GM18909 (cell line): Measurements from ENCODE around the gene EYS.
"Not testable (repeated sequence)": the region's sequence is repeated elsewhere in the genome, so short reads cannot be mapped to it uniquely, and the experiment has no call there.

Source experiments
- ATAC-seq: cut with Tn5 transposase; IDR thresholded peaks from one replicate; pipeline ENCODE4 v1.9.1; 2021; ENCODE audit warnings: mild to moderate bottlenecking; ENCODE audit not compliant: unreplicated experiment, poor library complexity

Gene EYS

GRCh38 chr6:65483652-65484051, 223.4 kb downstream of the EYS start:
- not testable (repeated sequence) for ATAC-seq

DNA sequence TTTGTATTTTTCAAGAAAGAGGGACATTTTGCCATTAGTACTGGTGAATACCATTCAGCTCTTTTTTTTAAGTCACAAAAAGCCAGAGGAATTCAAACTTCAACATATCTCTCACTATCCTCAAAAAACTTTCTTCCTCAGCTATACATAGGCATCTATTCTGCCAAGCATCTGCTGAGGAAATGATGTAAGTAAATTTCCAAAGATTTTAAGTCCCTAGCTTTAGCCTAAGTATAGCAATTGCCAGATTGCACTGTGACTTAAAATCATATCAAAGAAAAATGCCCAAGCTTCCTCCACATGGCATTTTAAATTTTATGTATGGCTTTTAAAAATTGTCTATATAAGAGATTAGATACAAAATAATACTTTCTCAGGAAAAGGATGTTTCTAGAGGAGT, 237.4 kb downstream of the EYS start:
- no peak for ATAC-seq

- no peak for ATAC-seq
These were observed 238.7 kb downstream of the EYS start for GRCh38 chr6:65468307-65468706.

GRCh38 chr6:65461121-65461520, 245.9 kb downstream of the EYS start:
- ATAC-seq: no peak

DNA sequence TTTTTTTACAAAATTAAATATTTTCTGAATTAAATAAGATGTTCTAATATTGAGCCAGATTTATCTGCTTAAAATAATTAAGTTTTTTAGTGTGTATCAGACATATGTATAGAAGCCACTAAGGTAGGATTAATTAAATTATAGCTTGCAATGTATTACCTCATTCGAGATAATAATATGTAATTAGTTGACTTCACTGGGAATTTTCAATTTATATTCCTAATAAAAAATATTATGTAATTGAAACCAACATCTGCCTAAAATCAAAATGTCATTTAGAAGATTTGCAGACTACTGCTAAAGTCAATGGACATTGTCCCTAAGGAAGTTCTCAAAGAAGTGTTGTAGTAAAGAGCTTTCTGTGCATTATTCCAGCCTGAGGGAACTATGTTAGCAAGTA, 254.7 kb downstream of the EYS start:
- ATAC-seq: no peak

- ATAC-seq: no peak
These were observed 256.6 kb downstream of the EYS start for GRCh38 chr6:65450451-65450850.

- ATAC-seq: no peak
These were observed 257.1 kb downstream of the EYS start for GRCh38 chr6:65449926-65450325.

DNA sequence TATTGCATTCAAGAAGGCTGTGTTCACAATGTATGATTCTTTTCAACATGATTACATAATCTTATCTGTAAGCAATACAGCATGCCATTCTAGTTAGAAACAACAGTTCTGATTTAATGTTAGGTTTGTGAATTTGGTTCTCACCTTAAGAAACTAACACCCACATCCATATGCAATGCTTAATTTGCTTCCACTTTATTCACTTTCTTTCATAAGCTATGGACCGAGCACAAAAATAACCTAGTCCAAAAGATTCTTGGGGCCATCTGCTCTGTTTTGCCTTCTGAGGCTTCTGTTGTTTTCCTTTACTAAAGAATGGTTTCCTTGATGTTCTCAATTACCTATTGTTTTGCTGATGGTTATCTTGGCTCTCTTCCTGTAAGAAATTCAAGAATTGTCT, 258.2 kb downstream of the EYS start:
- no peak for ATAC-seq

- no peak for ATAC-seq
These were observed 270.7 kb downstream of the EYS start for GRCh38 chr6:65436281-65436680.

DNA sequence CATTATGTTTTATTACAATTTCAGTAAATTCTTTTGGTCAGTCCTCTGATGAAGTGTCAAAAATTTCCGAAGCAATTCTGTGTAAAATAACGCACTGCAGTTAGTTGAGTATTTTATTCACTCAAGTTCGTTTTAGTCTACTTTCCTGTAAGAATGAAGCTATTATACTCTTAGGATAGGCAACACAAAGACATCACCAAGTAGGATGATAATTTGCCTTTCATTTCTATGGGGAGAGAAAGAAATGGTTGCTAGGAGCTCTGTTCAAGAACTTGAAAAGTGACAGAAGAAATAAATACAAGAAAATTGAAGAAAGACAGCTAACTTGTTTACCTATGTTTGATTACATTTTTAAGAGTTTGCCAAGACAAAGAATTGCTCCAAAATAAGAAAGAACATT, 290.4 kb downstream of the EYS start:
- no peak for ATAC-seq

- no peak for ATAC-seq
These were observed 296.7 kb downstream of the EYS start for GRCh38 chr6:65410309-65410708.

- no peak for ATAC-seq
These were observed 304.5 kb downstream of the EYS start for GRCh38 chr6:65402564-65402963.

- ATAC-seq: no peak
These were observed 307.5 kb downstream of the EYS start for GRCh38 chr6:65399355-65400084.

DNA sequence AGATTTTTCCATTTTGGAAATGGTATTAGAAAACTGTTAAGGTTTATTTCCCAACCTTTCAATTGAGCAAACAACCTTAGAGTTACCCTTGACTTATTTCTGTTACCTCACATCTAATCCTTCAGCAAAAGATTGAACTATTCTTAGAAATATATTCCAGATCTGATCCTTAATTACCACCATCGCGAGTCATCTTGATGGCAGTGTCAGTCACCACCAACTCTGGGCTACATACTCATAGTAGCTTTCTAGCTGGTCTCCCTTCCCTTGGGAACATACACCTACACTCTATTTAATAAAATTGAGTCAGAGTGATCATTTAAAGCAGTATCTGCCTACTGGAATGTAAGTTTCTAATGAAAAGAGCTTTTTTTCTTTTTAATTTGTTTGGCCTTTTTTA, 308.2 kb downstream of the EYS start:
- no peak for ATAC-seq

GRCh38 chr6:65350530-65350929, 356.5 kb downstream of the EYS start:
- no peak for ATAC-seq

DNA sequence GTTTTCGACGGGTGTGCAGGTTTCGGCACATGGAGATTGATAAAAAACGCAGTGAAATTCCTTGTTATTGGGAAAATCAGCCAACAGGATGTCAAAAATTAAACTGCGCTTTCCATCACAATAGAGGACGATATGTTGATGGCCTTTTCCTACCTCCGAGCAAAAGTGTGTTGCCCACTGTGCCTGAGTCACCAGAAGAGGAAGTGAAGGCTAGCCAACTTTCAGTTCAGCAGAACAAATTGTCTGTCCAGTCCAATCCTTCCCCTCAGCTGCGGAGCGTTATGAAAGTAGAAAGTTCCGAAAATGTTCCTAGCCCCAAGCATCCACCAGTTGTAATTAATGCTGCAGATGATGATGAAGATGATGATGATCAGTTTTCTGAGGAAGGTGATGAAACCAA, 404.4 kb downstream of the EYS start:
- not testable (repeated sequence) for ATAC-seq

DNA sequence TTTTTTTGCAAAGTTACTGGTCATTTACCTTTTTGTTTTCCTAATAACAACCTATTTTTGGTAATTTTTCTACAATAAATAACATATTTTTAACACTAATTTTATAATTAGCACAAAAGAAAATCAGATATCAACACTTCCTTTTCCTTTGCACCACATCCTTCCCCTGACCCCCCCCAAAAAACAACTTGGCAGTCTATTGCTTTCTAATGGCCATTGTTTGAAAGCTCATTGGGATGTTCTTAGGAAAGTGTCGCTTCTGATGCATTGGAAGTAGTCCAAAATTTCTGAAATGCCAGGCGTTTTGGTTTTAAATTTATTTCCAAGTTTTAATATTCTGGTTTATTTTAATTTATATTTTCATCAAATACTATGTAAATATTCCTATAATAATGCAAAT, 407.8 kb downstream of the EYS start:
- ATAC-seq: no peak

GRCh38 chr6:65295812-65296211, 411.2 kb downstream of the EYS start:
- no peak for ATAC-seq

DNA sequence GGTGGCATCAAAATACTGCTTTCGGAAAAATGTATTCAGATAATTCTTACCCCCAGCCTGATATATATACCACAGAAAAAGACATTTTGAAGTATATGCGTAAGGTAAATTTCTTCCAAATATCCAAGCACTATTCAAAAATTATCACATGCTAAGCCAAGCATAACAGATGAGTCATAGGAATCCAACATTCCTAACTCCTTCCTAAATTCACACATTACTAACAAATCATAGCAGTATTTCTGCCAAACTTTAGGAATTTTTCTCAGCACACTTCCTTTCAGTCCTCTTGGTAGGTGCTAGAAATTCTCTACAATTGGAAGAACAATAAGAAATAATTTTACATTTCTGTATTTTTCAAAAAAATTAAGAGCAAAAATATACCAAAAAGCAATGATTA, 417.5 kb downstream of the EYS start:
- no peak for ATAC-seq

DNA sequence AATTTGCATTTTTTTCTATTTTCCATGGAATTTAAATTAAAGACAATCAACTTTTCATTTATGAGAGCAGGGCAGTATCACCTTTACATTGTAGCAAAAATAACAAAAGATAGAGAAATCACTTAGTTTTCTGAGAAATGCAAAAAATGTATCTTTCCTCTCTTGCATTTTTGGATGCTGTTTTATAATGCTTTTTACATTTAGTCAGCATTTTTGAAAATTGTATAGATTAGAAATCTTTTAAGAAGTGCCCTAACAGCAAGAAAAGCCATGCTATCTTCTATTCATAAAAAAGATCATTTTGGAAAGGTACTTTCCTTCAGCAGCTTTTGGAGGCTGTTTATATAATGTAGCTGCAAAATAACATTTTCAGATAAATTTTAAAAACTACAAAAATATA, 421.8 kb downstream of the EYS start:
- ATAC-seq: no peak

GRCh38 chr6:65280060-65280459, 427.0 kb downstream of the EYS start:
- ATAC-seq: no peak

GRCh38 chr6:65262241-65262640, 444.8 kb downstream of the EYS start:
- no peak for ATAC-seq

GRCh38 chr6:65259982-65260381, 447.0 kb downstream of the EYS start:
- no peak for ATAC-seq
